SW480 (cell line): ENCODE data around the gene CAPN13.

Experiments used
- DNase-seq: peaks from one replicate; pipeline ENCODE4 v3.0.0-alpha.2; 2016; ENCODE audit warnings: low spot score

Gene CAPN13

DNA sequence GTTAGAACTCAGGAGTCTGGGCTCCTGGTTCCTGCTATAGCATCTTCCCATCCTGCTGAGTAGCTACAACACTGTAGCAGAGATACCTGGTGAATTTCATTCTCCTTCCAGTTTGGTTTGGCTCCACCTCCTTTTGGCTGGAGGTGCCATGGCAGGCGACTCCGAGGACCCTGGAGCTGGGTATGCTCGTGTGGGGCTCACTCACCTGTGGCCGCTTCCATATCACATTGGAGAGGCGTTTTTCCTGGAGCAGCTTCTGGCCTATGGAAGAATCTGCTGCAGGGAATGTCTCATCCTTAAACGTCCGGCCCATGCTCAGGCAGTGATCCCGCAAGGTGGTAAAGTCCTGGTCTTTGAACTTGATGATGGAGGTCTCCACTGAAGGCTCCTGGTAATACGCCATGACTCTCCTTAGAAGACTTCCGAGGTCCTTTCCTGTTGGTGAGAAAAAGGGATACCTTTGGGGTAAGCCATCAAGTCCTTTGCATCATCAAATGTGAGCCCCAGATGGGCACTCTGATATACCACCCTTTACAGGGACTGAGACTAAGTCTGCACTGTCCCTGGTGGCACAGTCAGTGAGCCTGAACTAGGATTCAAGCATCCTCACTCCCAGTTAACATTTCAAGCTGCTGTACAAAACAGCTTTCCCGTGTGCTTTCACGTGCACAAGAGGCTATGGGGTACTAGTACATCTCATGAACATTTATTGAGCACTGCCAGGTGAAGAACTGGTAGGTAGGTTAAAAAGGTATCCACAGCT is 20.1 kb downstream of the CAPN13 start:
- DNase-seq = no peak

DNA sequence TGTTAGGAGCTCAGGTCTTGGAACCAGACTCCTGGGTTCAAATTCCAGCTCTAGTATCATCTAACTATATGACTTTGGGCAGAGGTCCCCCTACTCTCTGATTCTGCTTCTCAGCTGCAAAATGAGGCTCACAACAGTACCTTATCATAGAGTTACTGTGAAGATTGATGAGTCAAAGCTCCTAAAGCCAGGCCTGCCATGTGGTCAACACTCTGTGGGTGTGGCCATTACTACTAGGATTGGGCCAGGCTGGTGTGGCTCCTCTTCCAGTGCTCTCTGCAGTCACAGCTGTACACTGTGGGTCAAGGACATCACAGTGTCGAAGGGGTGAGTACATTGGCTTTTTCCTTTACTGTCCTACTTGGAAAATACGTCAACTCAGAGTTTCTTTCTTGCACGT is 22.6 kb downstream of the CAPN13 start:
- no peak for DNase-seq

DNA sequence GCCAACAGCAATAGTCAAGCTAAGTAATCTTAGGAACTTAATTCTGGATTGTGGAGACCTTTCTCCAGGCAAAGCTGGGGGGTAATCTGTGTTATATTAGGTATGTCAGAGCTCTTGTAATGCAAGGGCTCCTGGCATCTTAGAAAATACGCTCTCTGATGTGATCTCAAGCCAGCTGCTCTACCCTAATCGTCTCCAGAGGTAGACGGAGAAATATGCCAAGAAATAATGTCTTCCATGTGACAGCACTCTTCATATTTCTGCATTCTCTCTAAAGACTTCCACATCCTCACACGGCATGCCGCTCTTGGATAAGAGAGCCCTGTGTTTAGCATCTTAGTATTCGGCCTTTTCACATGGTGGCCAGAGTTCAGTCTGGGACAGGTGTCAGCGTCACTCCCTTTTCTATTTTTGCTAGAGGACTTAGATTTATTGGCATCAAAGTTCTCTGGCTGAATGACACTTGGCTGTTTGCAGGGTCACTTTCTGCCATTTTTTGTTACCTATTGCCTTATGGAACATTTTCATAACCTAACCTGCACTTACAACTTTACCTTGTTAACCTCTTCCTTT is 25.2 kb downstream of the CAPN13 start:
- no peak for DNase-seq

DNA sequence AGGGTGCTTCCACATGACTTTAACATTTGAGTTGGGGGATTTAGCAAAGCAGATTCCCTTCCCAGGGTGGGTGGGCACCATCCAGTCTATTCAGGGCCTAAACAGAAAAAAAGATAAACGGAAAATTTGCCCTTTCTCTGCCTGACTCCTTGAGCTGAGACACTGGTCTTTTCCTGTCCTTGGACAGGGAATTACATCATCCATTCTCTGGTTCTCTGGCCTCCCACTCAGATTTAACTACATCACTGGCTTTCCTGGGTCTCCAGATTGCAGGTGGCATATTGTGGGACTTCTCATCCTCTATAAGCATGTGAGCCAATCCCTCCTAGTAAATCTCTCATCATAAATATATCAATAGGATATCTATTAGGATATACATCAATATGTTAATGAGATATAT is 25.8 kb downstream of the CAPN13 start:
- DNase-seq = no peak

DNA sequence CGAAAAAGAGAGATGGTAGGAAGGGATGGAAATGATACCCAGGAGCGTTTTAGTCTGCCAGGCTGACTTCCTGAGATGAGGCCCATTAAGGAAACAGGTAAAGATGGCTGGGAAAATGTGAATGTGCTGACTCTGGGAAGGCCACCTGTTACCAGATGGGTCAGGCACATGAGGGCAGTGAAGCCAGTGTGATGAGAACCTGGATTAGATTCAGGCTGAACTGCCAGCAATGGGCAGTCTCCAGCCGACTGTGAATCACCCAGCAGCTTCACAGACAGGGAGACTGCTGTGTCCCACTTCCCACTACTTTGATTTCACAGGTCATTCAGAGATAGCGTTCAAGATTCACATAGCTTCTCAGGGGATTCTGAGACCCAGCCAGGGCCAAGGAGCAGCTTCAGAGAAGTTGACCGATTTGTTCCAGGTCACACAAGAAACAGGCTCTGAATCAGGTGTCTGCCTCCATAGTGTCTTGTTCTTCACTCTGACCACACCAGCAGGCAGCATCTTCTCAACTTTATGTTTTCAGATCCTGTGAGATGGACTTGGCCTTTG is 26.4 kb downstream of the CAPN13 start:
- DNase-seq = no peak

DNA sequence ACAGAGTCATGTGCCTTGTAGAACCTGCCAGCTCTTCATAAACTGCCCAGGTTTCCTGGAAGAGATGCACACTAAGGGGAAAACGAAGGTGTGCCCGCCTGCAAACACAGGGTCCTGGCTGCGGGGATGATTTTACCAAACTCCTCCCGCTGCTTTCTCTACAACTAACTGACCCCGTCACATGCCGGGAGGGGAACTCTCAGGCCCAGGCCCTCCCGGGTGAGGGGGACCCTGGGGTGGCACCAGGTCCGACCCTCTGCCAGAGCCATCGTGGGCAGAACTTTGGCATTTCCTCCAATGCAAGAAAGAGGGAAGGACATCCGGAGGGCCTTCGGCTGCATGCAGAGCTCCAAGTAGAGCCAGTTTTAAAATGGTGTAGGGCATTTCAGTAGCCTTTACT is 28.6 kb downstream of the CAPN13 start:
- no peak for DNase-seq

DNA sequence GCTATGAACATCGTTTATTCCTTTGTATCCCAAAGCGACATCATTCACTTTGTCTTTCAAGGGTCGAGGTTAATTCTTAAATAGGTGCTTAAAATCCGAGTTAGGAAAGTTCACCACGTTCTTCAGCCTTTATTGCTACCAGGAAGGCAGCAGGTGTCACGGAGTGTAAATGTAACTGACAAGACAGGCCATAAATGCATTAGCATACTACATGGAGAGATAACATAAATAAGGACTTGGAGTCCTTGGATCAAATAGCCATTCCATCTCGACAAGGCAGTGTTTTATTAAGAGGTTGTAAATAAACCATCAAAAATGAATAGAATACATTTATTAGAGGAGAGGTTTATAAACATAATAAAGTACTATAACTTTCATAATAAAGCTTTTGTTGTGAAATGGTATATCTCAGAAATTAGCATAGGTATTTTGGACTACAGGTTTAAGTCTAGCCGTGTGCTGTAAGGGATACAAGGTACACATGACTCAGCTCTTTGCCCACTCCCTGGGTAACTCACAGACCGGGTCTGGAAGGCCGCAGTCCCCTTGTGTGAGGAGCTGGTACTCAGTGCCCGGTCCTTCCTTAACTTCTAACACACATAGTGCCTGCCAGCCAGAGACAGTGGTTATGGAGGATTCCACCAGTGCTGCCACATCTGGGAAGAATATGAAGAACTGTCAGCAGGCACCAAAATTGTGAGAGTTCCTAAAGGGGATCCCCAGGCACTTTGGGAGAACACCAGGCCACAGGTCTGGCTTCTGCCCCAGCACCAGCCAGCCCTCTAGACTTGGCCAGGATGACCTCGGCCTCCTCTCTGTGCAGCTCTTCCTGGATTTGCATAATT is 29.4 kb downstream of the CAPN13 start:
- no peak for DNase-seq

DNA sequence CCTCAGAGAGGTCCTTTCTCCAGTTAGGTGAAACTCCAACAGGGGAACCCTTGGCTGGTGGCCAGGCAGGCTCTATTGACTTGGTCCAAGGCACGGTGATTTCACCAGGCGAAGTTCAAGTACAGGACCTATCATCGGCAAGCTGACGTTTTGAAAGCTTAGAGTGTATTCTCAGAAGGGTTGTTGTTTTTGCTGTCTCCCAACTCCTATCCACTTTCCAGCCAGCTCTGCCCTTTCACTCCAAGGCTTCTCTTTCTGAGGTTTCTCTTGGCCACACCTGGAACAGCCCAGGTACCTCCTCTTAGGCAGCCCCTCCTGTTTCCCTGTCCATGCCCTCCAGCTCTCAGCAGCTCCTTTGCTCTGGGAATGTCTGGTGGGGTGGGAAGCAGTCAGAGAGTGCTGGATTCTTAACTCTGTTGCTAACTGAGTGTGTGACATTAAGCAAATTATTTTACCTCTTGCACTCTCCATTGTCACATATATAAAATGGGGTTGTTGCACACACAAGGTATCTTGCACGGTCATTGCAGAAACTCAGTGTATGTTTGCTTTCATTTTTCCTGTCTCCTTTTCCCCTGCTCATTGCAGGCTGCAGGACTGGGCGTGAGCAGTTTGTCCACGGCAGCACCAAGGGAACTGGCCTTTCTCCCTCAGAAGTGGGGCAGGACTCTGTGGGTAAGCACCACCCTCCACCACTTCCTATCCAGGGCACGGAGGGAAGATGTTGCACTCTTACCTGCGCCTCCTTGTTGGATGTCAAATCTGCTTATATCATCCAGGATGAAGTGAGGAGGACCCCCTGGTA is 30.2 kb downstream of the CAPN13 start:
- no peak for DNase-seq

DNA sequence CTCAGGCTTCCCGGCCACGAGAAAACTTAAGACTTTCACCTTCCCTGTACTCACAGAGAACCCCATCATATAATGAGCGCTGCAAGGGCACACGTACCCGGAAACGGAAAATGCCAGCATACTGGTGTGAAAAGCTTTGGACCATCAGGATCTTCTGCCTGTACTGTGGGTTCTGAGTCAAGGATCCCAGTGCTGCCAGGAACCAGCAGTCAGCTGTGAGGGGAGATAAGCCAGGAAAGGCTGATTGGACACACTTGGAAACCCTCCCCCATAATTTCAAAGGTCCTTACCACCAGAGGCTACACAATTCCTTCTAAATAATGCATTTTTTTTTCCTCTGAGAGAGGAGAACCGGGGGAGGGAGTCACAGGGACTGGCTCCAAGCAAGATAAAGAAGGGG is 31.4 kb downstream of the CAPN13 start:
- no peak for DNase-seq

DNA sequence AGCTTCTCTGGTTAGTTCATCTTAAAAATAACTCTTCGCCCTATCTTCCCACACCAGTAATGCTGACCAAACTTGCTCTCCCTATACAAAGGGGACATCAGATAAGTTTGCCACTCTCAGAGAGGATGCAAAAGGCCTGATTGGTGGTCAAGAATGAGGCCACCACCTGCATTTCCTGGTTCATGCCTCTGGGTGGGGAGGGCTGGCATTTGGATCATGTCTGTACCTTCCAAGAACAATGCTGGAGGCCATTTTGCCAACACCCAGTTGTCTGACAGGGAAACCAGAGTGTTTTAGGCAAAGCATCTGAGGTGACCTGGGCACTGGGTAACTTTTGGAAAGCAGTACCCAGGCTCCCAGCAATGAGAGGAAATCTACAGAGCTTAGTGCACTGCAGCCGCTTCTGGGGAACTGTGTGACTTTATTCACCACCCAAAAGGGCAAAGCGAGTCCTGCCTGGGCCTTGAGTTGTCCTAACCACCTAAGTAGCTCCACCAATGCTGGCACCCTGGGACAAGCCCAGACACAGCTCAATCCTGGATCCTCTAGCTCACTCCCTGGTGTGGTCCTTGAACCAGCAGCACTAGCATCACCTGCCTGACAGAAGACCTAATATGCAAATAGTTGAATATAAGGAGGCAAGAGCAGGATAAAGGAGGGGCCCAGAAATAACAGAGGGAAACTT is 35.1 kb downstream of the CAPN13 start:
- no peak for DNase-seq

DNA sequence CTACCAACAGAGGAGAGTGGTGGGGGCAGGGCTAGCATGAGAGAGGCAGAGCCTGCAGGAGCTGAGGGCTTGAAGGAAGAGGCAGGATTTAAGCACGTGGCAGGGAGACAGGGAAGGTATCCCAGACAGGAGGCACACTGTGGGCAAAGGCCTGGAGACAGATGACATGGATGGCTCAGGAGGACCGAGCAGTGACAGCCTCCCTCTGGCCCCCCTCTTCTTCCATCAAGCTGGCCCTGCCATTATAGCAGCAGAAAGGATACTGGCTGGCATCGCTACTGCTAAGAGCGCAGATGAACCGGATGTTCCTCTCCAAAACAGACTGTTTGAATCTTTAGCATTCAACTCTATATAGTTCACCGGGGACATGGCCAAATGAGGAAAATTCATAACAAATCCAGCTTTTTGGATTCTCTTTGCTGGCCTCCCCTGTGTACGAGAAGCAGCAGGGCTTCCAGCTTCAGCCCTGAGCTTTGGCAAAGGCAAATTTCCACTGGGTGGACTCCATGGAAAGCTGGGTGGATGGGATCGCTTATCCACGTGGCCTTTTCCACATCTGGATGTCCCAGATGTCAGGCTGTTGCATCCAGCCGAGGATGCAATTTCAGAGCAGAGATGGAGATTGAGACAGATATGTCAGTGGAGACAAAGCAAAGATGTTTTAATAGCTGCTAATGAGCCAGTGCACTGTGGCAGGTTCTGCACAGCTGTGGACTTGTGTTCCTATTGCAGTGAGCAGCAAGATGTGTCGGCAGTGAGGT is 36.2 kb downstream of the CAPN13 start:
- no peak for DNase-seq

DNA sequence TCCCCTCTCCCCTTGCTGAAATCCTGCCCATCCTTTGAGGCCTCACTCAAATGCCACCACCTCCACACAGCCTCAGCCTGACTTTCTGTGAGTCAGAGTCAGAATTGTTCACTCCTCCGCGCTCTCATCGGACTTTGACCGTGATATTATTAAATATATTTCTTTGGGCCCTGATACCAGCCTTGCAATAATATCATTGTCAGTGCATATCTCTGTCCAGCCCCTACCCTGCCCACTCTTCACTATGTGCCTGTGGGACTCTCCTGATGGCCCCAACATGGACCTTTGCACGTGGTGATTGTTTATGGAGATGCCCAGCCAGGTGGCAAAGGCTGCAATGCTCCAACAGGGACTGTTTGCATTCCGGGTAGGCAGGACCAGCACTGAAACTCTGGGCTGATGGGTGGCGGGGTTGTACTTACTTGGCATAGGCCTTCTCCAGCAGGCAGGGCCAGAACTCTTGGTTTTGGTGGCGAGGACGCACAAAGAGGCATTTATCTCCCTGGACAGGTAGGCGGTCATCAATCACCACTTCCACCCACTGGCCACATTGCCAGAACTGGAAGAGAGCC is 37.3 kb downstream of the CAPN13 start:
- peak; percentile 32 for DNase-seq

DNA sequence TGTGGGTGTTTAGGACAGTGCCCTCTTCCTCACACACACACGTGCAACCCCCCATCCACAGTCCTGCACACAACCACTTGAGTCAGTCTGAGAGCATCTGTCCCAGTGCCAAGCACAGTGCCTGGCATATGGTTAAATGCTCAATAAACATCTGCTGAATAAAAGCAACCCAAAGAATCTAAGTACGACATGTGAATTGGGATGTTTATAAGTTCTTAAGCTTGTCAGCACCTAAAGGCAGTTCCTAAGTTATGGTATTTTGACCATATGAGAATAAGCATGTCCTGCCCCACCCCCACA is 37.8 kb downstream of the CAPN13 start:
- DNase-seq = no peak

DNA sequence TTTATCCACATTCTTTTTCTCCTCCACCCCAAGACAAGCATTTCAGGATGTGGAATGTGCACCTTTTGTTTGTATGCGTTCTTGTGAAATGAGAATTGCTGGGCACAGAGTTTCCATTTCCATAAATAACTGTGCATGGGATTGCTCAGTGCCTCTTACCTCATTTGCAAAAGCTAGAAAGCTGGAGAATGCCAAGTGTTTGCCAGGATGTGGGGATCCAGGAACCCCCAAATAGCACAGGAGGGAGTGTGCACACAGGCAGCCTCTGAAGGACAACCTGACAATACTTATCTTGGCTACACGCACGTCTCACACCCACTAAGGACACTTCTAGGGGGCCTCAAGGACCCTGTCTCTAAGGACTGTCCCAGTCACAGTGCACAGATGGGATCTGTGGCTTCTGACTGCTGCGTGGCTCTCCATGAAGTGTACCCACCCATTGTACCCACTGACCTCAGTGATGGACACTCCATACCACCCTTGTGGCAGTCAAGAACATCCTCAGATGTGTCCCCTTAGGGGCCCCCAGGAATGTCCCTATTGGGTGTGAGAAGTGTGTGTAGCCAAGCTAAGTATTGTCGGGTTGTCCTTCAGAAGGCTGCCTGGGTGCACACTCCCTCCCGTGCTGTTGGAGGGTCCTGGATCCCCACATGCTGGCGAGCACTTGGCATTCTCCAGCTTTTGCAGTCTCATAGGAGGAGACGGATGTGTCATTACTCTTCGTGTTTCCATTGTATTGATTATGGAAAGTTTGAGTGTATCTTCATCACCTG is 38.4 kb downstream of the CAPN13 start:
- DNase-seq = no peak

DNA sequence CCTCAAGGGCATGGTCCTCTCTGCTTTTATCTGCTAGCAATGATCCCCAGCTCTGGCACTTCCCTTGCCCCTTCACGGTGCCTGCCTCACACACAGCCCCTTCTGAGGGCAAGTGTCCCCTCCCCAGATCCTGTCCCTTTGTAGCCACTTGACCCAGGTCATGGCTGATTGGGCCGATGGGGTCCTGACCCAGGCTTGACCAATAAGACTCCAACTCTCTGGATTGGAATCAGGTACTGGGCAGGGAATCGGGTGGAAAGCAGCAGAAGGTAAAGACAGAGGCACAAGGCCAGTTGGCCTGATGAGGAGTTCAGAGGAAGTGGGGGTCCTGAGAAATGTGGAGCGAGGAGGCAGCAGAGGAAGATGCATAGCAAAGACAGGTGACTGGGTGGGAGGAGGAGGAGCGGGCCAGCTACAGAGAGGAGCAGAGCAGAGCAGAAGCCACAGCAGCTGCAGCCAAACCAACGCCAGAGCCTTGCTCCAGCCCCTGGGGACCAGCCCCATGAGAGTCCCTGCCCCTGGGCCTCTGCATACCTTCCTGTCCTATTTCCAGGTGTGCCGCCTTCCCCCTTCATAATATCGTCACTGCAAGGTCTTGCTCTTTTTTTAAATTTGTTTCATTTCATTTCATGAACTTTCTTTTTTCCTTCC is 39.1 kb downstream of the CAPN13 start:
- no peak for DNase-seq

DNA sequence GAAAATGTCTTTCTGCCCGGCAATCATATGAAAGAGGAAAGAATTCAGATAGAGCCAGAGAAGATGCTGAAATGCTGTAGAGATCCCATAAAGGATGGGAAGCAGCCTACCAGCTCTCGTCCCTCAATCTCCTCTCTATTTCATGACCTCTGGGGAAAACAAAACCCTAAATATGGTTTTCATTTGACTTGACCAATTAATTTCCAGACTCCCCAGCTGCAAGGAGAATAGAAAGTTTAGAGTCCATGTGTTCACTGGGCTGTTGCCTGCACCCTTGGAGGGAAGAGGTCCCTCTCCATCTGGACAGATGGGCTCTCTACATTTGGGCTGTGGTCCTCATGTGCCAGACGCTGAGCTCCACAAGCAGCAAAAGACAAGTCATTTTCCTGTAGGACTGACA is 40.6 kb downstream of the CAPN13 start:
- no peak for DNase-seq

DNA sequence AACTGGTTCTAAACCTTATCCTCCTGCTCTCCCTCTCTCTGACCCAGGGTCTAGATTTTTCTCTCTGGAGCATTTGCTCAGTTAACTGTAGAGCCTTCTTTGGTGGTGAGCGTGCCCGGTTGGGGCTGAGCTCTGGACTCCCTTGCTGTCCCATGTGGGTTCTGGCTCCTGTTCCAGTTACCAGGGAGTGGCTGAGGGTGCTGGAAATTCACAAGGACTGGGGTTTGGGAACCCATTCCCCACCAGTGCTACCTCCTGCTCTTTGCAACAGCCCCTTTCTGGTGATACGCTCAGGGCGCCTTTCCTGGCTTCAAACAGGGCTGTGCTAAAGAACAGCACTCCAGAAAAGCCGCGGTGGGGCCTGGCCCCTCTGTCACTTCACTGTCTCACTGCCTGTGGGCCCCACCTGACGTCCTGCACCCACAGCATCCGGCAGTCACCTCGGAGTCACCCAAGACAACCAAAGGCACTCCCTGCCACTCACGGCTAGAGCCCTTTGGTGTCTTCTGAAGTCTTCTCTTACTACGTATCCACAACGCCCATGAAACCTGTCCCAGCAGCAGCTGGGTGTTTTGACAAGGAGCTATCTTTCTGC is 41.3 kb downstream of the CAPN13 start:
- no peak for DNase-seq

DNA sequence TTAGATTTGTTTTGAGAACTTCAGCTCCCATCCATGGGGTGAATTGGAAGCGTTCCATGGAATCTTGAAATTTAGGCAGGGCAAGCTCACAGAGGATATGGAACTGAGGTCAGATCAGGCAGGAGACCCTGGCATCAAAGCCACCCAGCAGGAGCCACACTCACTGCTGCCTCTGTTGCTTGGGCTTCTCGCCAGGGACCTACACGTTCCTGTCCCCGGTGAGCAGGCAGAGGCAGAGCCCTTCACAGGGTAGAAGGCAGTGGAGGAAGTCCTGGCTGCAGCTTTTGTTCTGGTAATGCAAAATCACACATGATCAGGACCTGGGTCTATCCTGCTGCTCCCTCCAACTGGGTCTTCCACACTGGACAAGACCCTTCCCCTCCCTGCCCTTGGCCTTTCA is 42.1 kb downstream of the CAPN13 start:
- no peak for DNase-seq
